Psoas muscle (tissue), 8 donors: ENCODE results near the gene SST. TPM values are rescaled to one million over a fixed set of nuclear protein-coding genes. Genes with fewer than 3 reads are reported as not detected.
"Not testable (repeated sequence)": the region's sequence is repeated elsewhere in the genome, so short reads cannot be mapped to it uniquely, and the experiment has no call there.

Experiments used
- ATAC-seq, 4 donors: fragments of 200-7000 bp; cut with Tn5 transposase; one replicate each; pipeline ENCODE4 v1.9.1; 2020; ENCODE audit warnings: moderate library complexity in 3 of 4, mild to moderate bottlenecking in 2 of 4
- DNase-seq, 2 donors: peaks; one replicate each; pipeline ENCODE4 v3.0.0-alpha.2; 2020
- H3K27ac ChIP-seq: fragments of 200-600 bp; one replicate; pipeline ENCODE4 v1.8.0; 2022
- H3K27me3 ChIP-seq, 3 donors: fragments of 200-600 bp in 1 of 3; one replicate each; pipeline versions ENCODE4 v1.6.1 to v1.8.0; 2013 to 2022; ENCODE audit warnings: low read length in 2 of 3, mild to moderate bottlenecking in 2 of 3, moderate library complexity in 1 of 3; ENCODE audit not compliant: insufficient read depth in 3 of 3
- H3K36me3 ChIP-seq, 2 donors: fragments of 200-600 bp in 1 of 2; one replicate each; pipeline versions ENCODE4 v1.6.1 to v1.8.0; 2013 to 2022; ENCODE audit warnings: low read depth in 1 of 2, mild to moderate bottlenecking in 1 of 2, moderate library complexity in 1 of 2; ENCODE audit not compliant: insufficient read depth in 1 of 2
- H3K4me1 ChIP-seq: fragments of 200-600 bp; one replicate; pipeline ENCODE4 v1.8.0; 2022
- H3K4me3 ChIP-seq: fragments of 200-600 bp; one replicate; pipeline ENCODE4 v1.8.0; 2022; ENCODE audit warnings: mild to moderate bottlenecking
- H3K9me3 ChIP-seq: fragments of 200-600 bp; one replicate; pipeline ENCODE4 v1.8.0; 2022
- CTCF ChIP-seq: fragments of 200-600 bp; IDR thresholded peaks from one replicate; pipeline ENCODE4 v1.8.0; 2022; ENCODE audit warnings: antibody characterized with exemption
- WGBS, 3 donors: extraction: QIAGEN DNeasy Blood & Tissue Kit; methylation state at CpG; one replicate each; pipeline versions ENCODE4 v1.1.6 to v1.1.7; 2013; 5-methylcytosine and 5-hydroxymethylcytosine counted together
- intact Hi-C, 2 donors: fragments of 100-400 bp; cut with DNase I; formaldehyde crosslinking; loops; one replicate each; pipeline versions ENCODE4 v1.11.0 to v1.14.2; 2022
- polyA plus RNA-seq, 3 donors: library from polyadenylated mRNA; stranded (reverse); fragments of 200-250 nt; gene quantifications; one replicate each; pipeline ENCODE4 v1.2.3, GENCODE V29; 2013
- total RNA-seq, 4 donors: library from RNA; stranded (reverse); fragmentation: NEBNext Ultra II Directional in 2 of 4; extraction: Animal tissue kit (Norgen Biotek cat#: 25700) in 2 of 4; gene quantifications; one replicate each; pipeline versions ENCODE4 v1.2.1 to v1.2.4, GENCODE V29; 2021 to 2023
- donor health status: healthy with polysubstance abuse.
- donor health status: DM: no; HTN: no; CAD: no; lungs with moderate emphysema.
- donor health status: Bipolar disorder and iron deficiency.
- donor health status: healthy.
- donor health status: DM: yes; HTN: yes; CAD: no.
- donor health status: DM: no; HTN: no; CAD: no.
- donor health status: DM: no; HTN: no; CAD: no.
- donor health status: DM: yes; HTN: yes; CAD: no.

Gene SST
- total and polyA plus RNA-seq, 7 donors: 0.23 to 0.85 TPM; not detected in 5

DNA sequence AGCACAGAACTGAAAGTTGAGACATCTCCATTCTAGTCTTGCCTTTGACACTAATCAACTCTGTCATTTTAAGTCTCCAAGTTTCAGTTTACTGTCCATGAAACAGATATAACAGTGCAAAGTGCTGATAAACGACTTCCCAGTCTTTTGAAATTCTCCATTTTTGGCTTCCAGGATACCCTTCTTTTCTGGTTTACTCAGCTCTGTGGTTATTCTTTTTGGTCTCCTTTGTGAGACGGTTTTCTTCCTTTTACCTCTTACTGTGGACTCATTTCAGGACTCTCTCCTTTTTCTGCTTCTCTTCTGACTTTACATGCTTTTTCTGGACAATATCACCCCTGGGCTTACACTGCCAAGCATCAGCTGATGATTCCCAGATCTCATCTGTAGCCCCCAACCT, 18.9 kb downstream of the SST start:
- intact Hi-C loops: no loop called here
- TF ChIP-seq CTCF: no peak
- WGBS, 3 donors: 53 to 56% (median 54%) methylated on average over 2 of the region's 2 CpGs

DNA sequence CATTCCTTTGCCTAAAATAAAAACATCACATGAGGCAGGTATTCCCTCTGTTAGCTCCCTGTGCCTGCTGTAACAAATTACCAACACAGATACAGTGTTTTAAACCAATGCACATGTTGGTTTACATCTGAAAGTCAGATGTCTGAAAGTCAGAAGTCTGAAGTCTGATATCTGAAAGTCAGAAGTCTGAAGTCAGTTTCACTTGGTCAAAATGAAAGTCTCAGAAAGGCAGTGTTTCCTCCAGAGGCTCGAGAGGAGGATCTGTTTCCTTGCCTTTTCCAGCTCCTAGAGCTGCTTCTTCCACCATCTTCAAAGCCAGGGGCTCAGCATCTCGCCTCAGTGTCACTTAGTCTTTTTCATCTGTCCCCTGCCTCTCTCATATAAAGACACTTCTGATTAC, 22.0 kb downstream of the SST start:
- ATAC-seq: no peak

More for the DNA sequence above, 18.9 kb downstream of the SST start:
- Histone ChIP-seq H3K27me3 (peaks cover 0 to 13% (median 0%) of the 10 kb centered on the region in 3 donors), H3K4me1 (no peaks in the 10 kb centered on the region), H3K4me3 (no peak overlapping the region), H3K36me3 (no peaks in the 10 kb centered on the region), H3K27ac (no peak overlapping the region), H3K9me3 (no peaks in the 10 kb centered on the region)
- no peak for DNase-seq
- ATAC-seq: no peak

DNA sequence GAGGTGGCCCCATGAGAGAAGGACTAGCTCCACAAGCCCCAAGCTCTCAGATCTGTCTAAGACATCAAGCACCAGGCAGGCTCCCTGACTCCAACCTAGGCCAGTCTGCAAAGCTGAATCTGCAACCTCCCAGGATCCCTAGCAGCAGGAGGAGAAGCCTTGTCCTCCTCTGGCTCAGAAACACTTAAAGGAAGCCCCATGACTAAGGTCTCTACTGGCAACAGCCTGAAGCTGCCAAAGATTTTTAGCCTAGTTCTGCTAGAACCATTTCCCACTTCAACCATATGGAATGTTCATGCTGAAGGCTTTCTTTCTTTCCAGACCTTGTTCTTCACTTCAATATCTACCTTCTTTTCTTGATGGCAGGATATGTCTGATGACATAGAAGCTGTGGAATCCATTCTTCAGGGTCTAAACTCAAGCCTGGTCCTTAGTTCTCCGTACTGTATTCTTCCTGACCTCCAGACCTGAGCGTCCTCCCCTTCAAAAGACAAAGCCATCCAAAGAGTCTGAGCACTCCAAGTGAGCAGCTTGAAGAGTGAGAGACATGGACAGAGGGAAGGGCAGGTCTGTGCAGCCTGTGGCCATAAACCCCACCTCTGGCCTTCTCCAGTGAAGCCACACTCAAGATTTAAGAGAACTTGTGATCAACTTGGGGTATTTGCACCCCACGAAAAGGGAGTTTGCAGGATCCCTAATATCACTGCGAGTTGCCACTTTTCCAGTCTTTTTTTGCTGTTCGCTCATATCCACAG, 23.1 kb downstream of the SST start:
- Histone ChIP-seq H3K9me3 (no peaks in the 10 kb centered on the region), H3K4me3 (no peak overlapping the region), H3K27me3 (peaks cover 0 to 6% (median 0%) of the 10 kb centered on the region in 3 donors), H3K36me3 (no peaks in the 10 kb centered on the region), H3K27ac (no peak overlapping the region), H3K4me1 (no peaks in the 10 kb centered on the region)
- intact Hi-C loops: no loop called here
- WGBS, 3 donors: 80 to 81% (median 80%) methylated on average over 5 of the region's 5 CpGs
- TF ChIP-seq CTCF: no peak
- ATAC-seq (no peak), DNase-seq (no peak)

More for the DNA sequence above, 22.0 kb downstream of the SST start:
- Histone ChIP-seq H3K9me3 (no peaks in the 10 kb centered on the region), H3K27me3 (peaks cover 0 to 13% (median 0%) of the 10 kb centered on the region in 3 donors), H3K36me3 (no peaks in the 10 kb centered on the region), H3K4me1 (no peaks in the 10 kb centered on the region), H3K27ac (no peak overlapping the region), H3K4me3 (no peak overlapping the region)
- intact Hi-C loops: no loop called here
- 55 to 67% (median 63%) methylated on average over 2 of the region's 2 CpGs for WGBS, 3 donors
- no peak for DNase-seq
- TF ChIP-seq CTCF: no peak

GRCh38 chr3:187645379-187645778, 24.8 kb downstream of the SST start:
- ATAC-seq, H3K27me3 ChIP-seq, H3K4me1 ChIP-seq, intact Hi-C loops, H3K4me3 ChIP-seq, DNase-seq, H3K36me3 ChIP-seq, H3K27ac ChIP-seq, H3K9me3 ChIP-seq: not testable (repeated sequence)
- WGBS, 3 donors: 87 to 91% (median 88%) methylated on average over 1 of the region's 1 CpG

- Histone ChIP-seq H3K4me1 (no peaks in the 10 kb centered on the region), H3K36me3 (no peaks in the 10 kb centered on the region), H3K27me3 (no peaks in the 10 kb centered on the region), H3K9me3 (no peaks in the 10 kb centered on the region), H3K4me3 (no peak overlapping the region), H3K27ac (no peak overlapping the region)
- no peak for TF ChIP-seq CTCF
- 57 to 61% (median 61%) methylated on average over 5 of the region's 5 CpGs for WGBS, 3 donors
- DNase-seq: no peak
- intact Hi-C loops: no loop called here
- no peak for ATAC-seq
Observed at GRCh38 chr3:187642861-187643260, 27.3 kb downstream of the SST start.
